Mesangial cell (primary cell): ENCODE results near the gene AQP7. TPM values are rescaled to one million over a fixed set of nuclear protein-coding genes. Genes with fewer than 3 reads are reported as not detected.

ENCODE experiments used
- total RNA-seq: library from RNA; depleted of rRNA; stranded (reverse); fragments of >200 nt; gene quantifications from 2 replicates; pipeline ENCODE4 v1.2.3, GENCODE V29; 2015

AQP7 gene
- total RNA-seq: 1.1 TPM in 1 of 2 replicates, not detected in the other

DNA sequence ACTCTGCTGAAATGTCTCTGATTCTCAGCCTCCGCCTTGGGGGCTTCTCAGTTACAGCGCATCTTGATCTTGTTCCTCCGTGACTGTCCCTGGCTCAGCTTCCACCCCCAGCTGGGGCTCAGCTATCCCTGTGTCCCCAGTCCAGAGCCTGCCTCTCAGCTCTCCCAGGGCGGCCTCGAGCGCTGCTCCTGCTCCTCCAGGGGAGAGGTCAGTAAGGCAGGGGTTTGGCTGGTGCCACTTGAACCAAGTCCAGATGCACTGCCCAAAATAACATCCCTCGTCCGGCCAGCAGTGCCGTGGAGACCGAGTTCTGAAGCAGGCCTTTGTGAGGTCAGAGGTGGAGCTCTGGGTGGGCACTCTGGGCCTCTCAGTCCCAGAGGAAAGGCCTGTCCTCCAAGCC lies at the start of gene AQP7:
Gene AQP7, minus strand, starts transcription at position 198 of the 400 bp plus-strand sequence. CDS start 1,306 bp downstream, outside the sequence.

GRCh38 chr9:33446946-33447798 lies 44.8 kb upstream of the AQP7 start, which contains the start of gene AQP3:
TSS of gene AQP3 (minus strand) at chr9:33447593. CDS start at chr9:33447530, 63 bp downstream.

Other genes starting within 250 kb of the AQP7 start
- 52.0 and 97.9 TPM in 2 replicates for gene B4GALT1, start 235.2 kb downstream of the AQP7 start, total RNA-seq
- not detected in 2 replicates for gene SPINK4, start 162.4 kb downstream of the AQP7 start, total RNA-seq
- gene BAG1, start 137.9 kb downstream of the AQP7 start, total RNA-seq: 24.4 and 34.1 TPM in 2 replicates
- gene CHMP5, start 137.5 kb downstream of the AQP7 start, total RNA-seq: 28.6 and 33.9 TPM in 2 replicates
- 15.0 and 23.5 TPM in 2 replicates for gene NFX1, start 112.1 kb downstream of the AQP7 start, total RNA-seq
- gene AQP3, start 45.0 kb upstream of the AQP7 start, total RNA-seq: 0.65 and 6.2 TPM in 2 replicates
- 27.3 and 40.7 TPM in 2 replicates for gene NOL6, start 71.4 kb upstream of the AQP7 start, total RNA-seq
- 4.6 and 4.8 TPM in 2 replicates for gene ANKRD18B, start 121.7 kb upstream of the AQP7 start, total RNA-seq